Testis (tissue), 2 donors: ENCODE data around the gene CPLANE2.

Experiments
- CTCF ChIP-seq, 3 experiments: fragments of 450-650 bp in 2 of 3; fragments of 200-600 bp in 1 of 3; sonication (generic) in 1 of 3; IDR thresholded peaks; one replicate each; pipeline ENCODE4 v1.5.1; 2016 to 2019; ENCODE audit warnings: antibody characterized with exemption in 3 of 3, mild to moderate bottlenecking in 2 of 3, moderate library complexity in 1 of 3
- POLR2A ChIP-seq: fragments of 450-650 bp; IDR thresholded peaks from one replicate; pipeline ENCODE4 v1.6.1; 2017; ENCODE audit warnings: antibody characterized with exemption, mild to moderate bottlenecking, moderate library complexity

GRCh38 chr1:16226490-16227179, 10.3 kb downstream of the CPLANE2 start:
- no peak for TF ChIP-seq POLR2A
- TF ChIP-seq CTCF (IDR thresholded peaks at IDR 0.05), result no peak
